Measurements from ENCODE around the gene SELPLG.
"Not testable (repeated sequence)": the region's sequence is repeated elsewhere in the genome, so short reads cannot be mapped to it uniquely, and the experiment has no call there.

SELPLG gene

DNA sequence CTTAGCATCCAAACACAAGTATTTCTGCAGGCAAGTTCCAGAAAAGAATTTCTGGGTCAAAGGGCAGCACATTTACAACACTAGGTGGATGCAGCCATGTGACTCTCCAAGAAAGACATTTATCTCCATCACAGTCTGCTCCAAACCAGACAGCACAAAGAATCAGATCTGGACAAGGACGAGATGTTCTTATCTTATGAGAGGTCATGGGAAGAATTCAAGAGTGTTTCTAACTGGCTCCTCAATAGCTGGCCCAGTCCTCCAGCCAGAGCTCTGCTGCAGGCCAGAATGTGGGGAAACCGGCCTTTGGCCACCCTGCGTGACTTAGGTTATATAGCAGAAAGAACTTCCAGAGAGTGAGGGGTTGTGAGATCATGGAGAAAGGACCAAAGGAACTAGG lies 53.2 kb downstream of the SELPLG start:
- no peak overlapping the region for H3K4me3 ChIP-seq (ENCODE audit: low read depth, low read length)
- no peak for DNase-seq (ENCODE audit: low read depth)
- TF ChIP-seq, protein P1, sequence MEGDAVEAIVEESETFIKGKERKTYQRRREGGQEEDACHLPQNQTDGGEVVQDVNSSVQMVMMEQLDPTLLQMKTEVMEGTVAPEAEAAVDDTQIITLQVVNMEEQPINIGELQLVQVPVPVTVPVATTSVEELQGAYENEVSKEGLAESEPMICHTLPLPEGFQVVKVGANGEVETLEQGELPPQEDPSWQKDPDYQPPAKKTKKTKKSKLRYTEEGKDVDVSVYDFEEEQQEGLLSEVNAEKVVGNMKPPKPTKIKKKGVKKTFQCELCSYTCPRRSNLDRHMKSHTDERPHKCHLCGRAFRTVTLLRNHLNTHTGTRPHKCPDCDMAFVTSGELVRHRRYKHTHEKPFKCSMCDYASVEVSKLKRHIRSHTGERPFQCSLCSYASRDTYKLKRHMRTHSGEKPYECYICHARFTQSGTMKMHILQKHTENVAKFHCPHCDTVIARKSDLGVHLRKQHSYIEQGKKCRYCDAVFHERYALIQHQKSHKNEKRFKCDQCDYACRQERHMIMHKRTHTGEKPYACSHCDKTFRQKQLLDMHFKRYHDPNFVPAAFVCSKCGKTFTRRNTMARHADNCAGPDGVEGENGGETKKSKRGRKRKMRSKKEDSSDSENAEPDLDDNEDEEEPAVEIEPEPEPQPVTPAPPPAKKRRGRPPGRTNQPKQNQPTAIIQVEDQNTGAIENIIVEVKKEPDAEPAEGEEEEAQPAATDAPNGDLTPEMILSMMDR (IDR thresholded peaks at IDR 0.05; ENCODE audit: control insufficient read depth, extremely low read depth, insufficient read depth) = no peak

DNA sequence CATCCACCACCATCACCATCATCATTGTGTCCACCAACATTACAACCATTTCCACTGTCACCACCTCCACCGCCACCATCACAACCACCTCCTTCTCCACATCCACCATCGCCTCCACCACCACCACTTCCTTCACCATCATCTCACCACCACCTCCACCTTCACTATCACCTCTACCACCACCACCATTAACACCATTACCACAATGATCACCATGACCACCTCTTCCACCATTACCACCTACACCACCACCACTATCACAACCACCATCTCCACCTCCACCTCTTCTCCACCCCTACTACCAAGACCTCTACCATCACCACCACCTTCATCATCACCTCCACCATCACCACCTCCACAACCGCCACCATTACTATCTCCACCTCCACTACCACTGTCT lies 54.9 kb downstream of the SELPLG start:
- no peak for DNase-seq (ENCODE audit: low read depth)
- TF ChIP-seq, protein P1 (IDR thresholded peaks at IDR 0.05; ENCODE audit: control insufficient read depth, extremely low read depth, insufficient read depth) = no peak

DNA sequence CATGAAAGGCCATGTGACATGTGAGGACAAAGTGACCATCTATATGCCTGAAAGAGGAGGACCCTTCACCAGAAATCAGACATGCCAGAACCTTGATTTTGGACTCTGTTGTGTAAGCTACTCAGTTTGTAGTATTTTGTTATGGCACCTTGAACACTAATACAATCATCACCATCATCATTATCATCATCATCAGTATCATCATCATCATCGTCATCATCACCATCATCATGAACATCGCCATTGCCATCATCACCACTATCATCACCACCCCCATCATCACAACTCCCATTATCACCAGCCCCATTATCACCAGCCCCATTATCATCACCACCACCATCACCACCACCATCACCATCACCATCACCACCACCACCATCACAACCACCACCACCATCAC lies 55.4 kb downstream of the SELPLG start:
- TF ChIP-seq, protein P1 (IDR thresholded peaks at IDR 0.05; ENCODE audit: control insufficient read depth, extremely low read depth, insufficient read depth) = no peak
- no peak for DNase-seq (ENCODE audit: low read depth)

More for the DNA sequence above, 54.9 kb downstream of the SELPLG start:
- H3K4me3 ChIP-seq (ENCODE audit: low read depth, low read length) = no peak overlapping the region

GRCh38 chr12:108577458-108577857 lies 56.2 kb downstream of the SELPLG start:
- no peak for DNase-seq (ENCODE audit: low read depth)
- H3K4me3 ChIP-seq (ENCODE audit: low read depth, low read length) = no peak overlapping the region
- TF ChIP-seq, protein P1 (IDR thresholded peaks at IDR 0.05; ENCODE audit: control insufficient read depth, extremely low read depth, insufficient read depth) = no peak

More for the DNA sequence above, 55.4 kb downstream of the SELPLG start:
- no peak overlapping the region for H3K4me3 ChIP-seq (ENCODE audit: low read depth, low read length)

DNA sequence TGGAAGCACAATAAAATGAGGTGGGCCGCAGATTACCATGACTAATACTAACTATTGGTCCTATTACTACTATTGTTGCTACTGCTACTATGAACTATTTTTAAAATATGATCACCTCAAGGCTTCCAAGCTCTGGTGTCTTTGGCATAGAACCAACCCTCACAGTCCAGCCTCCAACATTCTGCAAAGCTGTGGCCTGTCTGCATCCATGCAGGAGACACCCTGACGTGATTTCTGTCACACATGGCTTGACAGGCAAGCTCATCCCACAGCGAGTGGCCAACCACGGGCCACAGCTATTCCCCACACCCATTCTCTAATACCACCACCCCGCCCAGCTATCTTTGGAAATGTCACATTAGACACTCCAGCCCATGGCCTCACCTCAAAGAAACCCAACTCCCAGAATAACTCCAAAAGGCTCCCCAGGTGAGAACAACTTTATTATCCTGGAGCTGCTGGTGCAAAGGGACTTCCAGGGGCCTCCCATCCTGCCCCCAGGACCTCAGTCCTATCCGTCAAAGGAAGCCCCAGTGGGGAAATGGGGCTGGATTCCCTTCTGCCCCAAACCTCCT lies 56.9 kb downstream of the SELPLG start:
- TF ChIP-seq, protein P1 (IDR thresholded peaks at IDR 0.05; ENCODE audit: control insufficient read depth, extremely low read depth, insufficient read depth) = no peak
- DNase-seq (ENCODE audit: low read depth) = no peak
- no peak overlapping the region for H3K4me3 ChIP-seq (ENCODE audit: low read depth, low read length)

GRCh38 chr12:108575199-108575912 lies 58.3 kb downstream of the SELPLG start:
- TF ChIP-seq, protein P1 (IDR thresholded peaks at IDR 0.05; ENCODE audit: control insufficient read depth, extremely low read depth, insufficient read depth) = no peak
- no peak for DNase-seq (ENCODE audit: low read depth)
- no peak overlapping the region for H3K4me3 ChIP-seq (ENCODE audit: low read depth, low read length)

DNA sequence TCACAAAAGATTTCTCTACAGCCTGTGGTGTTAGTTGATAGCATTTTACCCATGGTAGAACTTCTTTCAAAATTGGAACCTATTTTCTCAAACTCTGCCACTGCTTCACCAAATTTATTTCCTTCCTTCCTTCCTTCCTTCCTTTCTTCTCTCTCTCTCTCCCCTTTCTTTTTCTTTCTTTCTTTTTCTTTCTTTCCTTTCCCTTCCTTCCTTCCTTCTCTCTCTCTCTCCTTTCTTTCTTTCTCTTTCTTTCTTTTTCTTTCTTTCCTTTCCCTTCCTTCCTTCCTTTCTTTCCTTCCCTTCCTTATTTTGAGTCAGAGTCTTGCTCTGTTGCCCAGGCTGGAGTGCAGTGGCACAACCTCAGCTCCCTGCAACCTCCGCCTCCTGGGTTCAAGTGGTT lies 59.4 kb downstream of the SELPLG start:
- H3K4me3 ChIP-seq (ENCODE audit: low read depth, low read length); DNase-seq (ENCODE audit: low read depth): not testable (repeated sequence)
